ENCODE results near the gene ZFAND3. TPM values are rescaled to one million over a fixed set of nuclear protein-coding genes. Genes with fewer than 3 reads are reported as not detected.

Gene ZFAND3
- polyA plus RNA-seq, 1 of the 3 experiments (the other 2 are of a cell fraction), result 16.7 TPM

GRCh38 chr6:38062066-38062465 is 242.5 kb downstream of the ZFAND3 start (continued):
- TF ChIP-seq REST (IDR thresholded peaks at IDR 0.05; ENCODE audit: low read depth, low read length), result no peak
- TF ChIP-seq FOXJ3 (CRISPR knock-in tag; IDR thresholded peaks at IDR 0.05), result no peak
- TF ChIP-seq POLR2AphosphoS5 (IDR thresholded peaks at IDR 0.05; ENCODE audit: low read depth, low read length), result no peak
- no peak for TF ChIP-seq EZH2phosphoT487 (IDR thresholded peaks at IDR 0.05; ENCODE audit: borderline replicate concordance, low read depth)
- TF ChIP-seq MXI1 (IDR thresholded peaks at IDR 0.05; ENCODE audit: low read depth, low read length), result no peak

- Histone ChIP-seq H3K79me2 (ENCODE audit: insufficient read depth) (peaks cover 32% of the 10 kb centered on the region), H3K27me3 (ENCODE audit: insufficient read depth) (no peaks in the 10 kb centered on the region), H3K9ac (no peak overlapping the region), H3K27ac (ENCODE audit: low read depth in 2 of 2, low read length in 1 of 2) (no peak overlapping the region), H3F3A (replicated peaks; ENCODE audit: insufficient read depth) (no peaks in the 10 kb centered on the region), H3K9me3 (no peaks in the 10 kb centered on the region), H3K4me2 (no peak overlapping the region), H3K4me3 (ENCODE audit: low read depth in 2 of 2, low read length in 1 of 2) (no peak overlapping the region), H3K36me3 (replicated peaks in 1 of 2; ENCODE audit: control insufficient read depth in 1 of 2, insufficient read depth in 2 of 2, low read length in 1 of 2) (peaks cover 35% of the 10 kb centered on the region in 2 experiments), H4K20me1 (ENCODE audit: insufficient read depth) (peaks cover 23% of the 10 kb centered on the region), H2AFZ (ENCODE audit: low read depth) (no peak overlapping the region), H3K9me2 (no peaks in the 10 kb centered on the region), H3K4me1 (ENCODE audit: control insufficient read depth in 1 of 2, insufficient read depth in 2 of 2, low read depth in 1 of 2, low read length in 1 of 2) (peaks cover 7 to 12% of the 10 kb centered on the region in 2 experiments; a peak in 3 of 4 replicates)
- ChIA-PET POLR2A (no interaction called here), CTCF (interaction anchor here (0.8 to 1.5 kb wide), 5 partner anchors 9 to 357 kb away, joined by 3 to 4 read pairs (median 3); no protein-coding TSS in a partner anchor)
- no peak for DNase-seq
- WGBS (ENCODE audit: low lambda C conversion rate), result 94% methylated on average over 3 of the region's 3 CpGs
- TF ChIP-seq RXRA (IDR thresholded peaks at IDR 0.05; ENCODE audit: borderline replicate concordance, low read depth), result no peak
- TF ChIP-seq RFX5 (IDR thresholded peaks at IDR 0.05; ENCODE audit: low read length), result no peak
Observed at GRCh38 chr6:38063973-38064372, 244.4 kb downstream of the ZFAND3 start.

DNA sequence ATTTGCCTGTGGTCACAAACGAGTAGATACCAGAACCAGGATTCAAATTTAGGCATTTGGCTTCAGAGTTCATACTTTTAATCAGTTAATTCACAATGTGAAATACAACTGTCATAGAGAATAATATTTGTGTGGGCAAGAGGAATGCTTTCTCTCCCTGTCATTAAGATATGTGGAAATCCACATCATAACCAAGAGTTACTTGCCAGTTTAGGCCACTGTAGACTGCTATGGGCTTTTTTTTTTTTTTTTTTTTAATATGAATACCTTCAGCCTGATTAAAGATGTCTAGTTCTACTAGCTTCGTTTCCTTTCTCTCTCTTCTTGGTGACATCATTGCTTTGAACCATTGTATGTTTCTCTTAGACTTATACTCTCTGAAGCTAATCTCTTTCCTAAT is 244.9 kb downstream of the ZFAND3 start:
- Histone ChIP-seq H2AFZ (ENCODE audit: low read depth) (no peak overlapping the region), H3K36me3 (replicated peaks in 1 of 2; ENCODE audit: control insufficient read depth in 1 of 2, insufficient read depth in 2 of 2, low read length in 1 of 2) (peaks cover 35% of the 10 kb centered on the region in 2 experiments), H3K4me1 (ENCODE audit: control insufficient read depth in 1 of 2, insufficient read depth in 2 of 2, low read depth in 1 of 2, low read length in 1 of 2) (peaks cover 10 to 14% of the 10 kb centered on the region in 2 experiments; a peak in 3 of 4 replicates), H3K27ac (ENCODE audit: low read depth in 2 of 2, low read length in 1 of 2) (no peak overlapping the region), H3K79me2 (ENCODE audit: insufficient read depth) (peaks cover 31% of the 10 kb centered on the region), H4K20me1 (ENCODE audit: insufficient read depth) (peaks cover 27% of the 10 kb centered on the region), H3K9me2 (no peaks in the 10 kb centered on the region), H3K4me3 (ENCODE audit: low read depth in 2 of 2, low read length in 1 of 2) (no peak overlapping the region), H3K9ac (no peak overlapping the region), H3K27me3 (ENCODE audit: insufficient read depth) (no peaks in the 10 kb centered on the region), H3K9me3 (no peaks in the 10 kb centered on the region), H3F3A (replicated peaks; ENCODE audit: insufficient read depth) (no peaks in the 10 kb centered on the region), H3K4me2 (no peak overlapping the region)
- no peak for DNase-seq
- no peak for TF ChIP-seq NFIC (IDR thresholded peaks at IDR 0.05; ENCODE audit: borderline replicate concordance)
- 97% methylated on average over 2 of the region's 2 CpGs for WGBS (ENCODE audit: low lambda C conversion rate)
- ChIA-PET POLR2A (interaction anchor here (0.6 kb wide), 1 partner anchor 245 kb away, joined by 3 read pairs; no protein-coding TSS in a partner anchor), CTCF (interaction anchor here (1.2 to 1.5 kb wide), 2 partner anchors 9 to 10 kb away, joined by 3 to 4 read pairs; no protein-coding TSS in a partner anchor)

Measured in SK-N-SH (cell line).